ENCODE results near the gene C9orf153. TPM values are rescaled to one million over a fixed set of nuclear protein-coding genes. Genes with fewer than 3 reads are reported as not detected.

Gene C9orf153
- total RNA-seq, 4 donors from 2014 or later, result 0.48 TPM; not detected in 3

GRCh38 chr9:86263876-86264275, 4.4 kb upstream of the C9orf153 start:
- no peaks in the 10 kb centered on the region for H3K4me1 ChIP-seq
- in situ Hi-C loops (cut with MboI; ENCODE audit: low pct_ligation_motif_present in 1 of 4, low pct_unique_long_range_greater_than_20kb in 1 of 4, low sequenced_read_pairs in 3 of 4) (no loop called here), intact Hi-C loops (cut with DNase I; ENCODE audit: low total_unique reads) (no loop called here)
- no peak overlapping the region for H3K4me3 ChIP-seq
- peaks cover 0 to 23% (median 5%) of the 10 kb centered on the region in 4 donors for H3K36me3 ChIP-seq
- H3K27ac ChIP-seq, result no peak overlapping the region
- 89% methylated on average over 6 of the region's 6 CpGs; no CpG with 5 or more reads in 1 of the 2 donors for WGBS, 2 donors (ENCODE audit: low coverage in 1 of 2)
- DNase-seq, result no peak
- H3K27me3 ChIP-seq, result no peaks in the 10 kb centered on the region
- TF ChIP-seq POLR2AphosphoS5 (IDR thresholded peaks at IDR 0.05), result no peak
- no peak for TF ChIP-seq EP300 (IDR thresholded peaks at IDR 0.05; ENCODE audit: low read depth)
- no peak for TF ChIP-seq CTCF (IDR thresholded peaks at IDR 0.05)
- no peak for TF ChIP-seq POLR2A (IDR thresholded peaks at IDR 0.05)
- no peaks in the 10 kb centered on the region for H3K9me3 ChIP-seq

- 95 to 100% methylated on average over 1 to 4 of the region's 4 CpGs for WGBS, 2 donors (ENCODE audit: low coverage in 1 of 2)
- no peak overlapping the region for H3K27ac ChIP-seq
Measured at GRCh38 chr9:86262492-86262891, 3.0 kb upstream of the C9orf153 start.

GRCh38 chr9:86257391-86257790, 2.1 kb downstream of the C9orf153 start:
- intact Hi-C loops (cut with DNase I; ENCODE audit: low total_unique reads) (no loop called here), in situ Hi-C loops (cut with MboI; ENCODE audit: low pct_ligation_motif_present in 1 of 4, low pct_unique_long_range_greater_than_20kb in 1 of 4, low sequenced_read_pairs in 3 of 4) (no loop called here)
- H3K36me3 ChIP-seq, result no peaks in the 10 kb centered on the region
- no peak overlapping the region for H3K4me3 ChIP-seq
- no peak for DNase-seq
- peaks cover 3 to 6% of the 10 kb centered on the region in 2 donors for H3K9me3 ChIP-seq
- H3K4me1 ChIP-seq, result no peaks in the 10 kb centered on the region
- no peaks in the 10 kb centered on the region for H3K27me3 ChIP-seq
- TF ChIP-seq POLR2A (IDR thresholded peaks at IDR 0.05), result no peak
- TF ChIP-seq POLR2AphosphoS5 (IDR thresholded peaks at IDR 0.05), result no peak
- TF ChIP-seq EP300 (IDR thresholded peaks at IDR 0.05; ENCODE audit: low read depth), result no peak
- no peak for TF ChIP-seq CTCF (IDR thresholded peaks at IDR 0.05)
- 94% methylated on average over 2 of the region's 2 CpGs; no CpG with 5 or more reads in 1 of the 2 donors for WGBS, 2 donors (ENCODE audit: low coverage in 1 of 2)
- no peak overlapping the region for H3K27ac ChIP-seq

More at GRCh38 chr9:86262492-86262891, 3.0 kb upstream of the C9orf153 start:
- H3K4me1 ChIP-seq, result no peaks in the 10 kb centered on the region
- TF ChIP-seq POLR2AphosphoS5 (IDR thresholded peaks at IDR 0.05) (no peak), EP300 (IDR thresholded peaks at IDR 0.05; ENCODE audit: low read depth) (no peak), CTCF (IDR thresholded peaks at IDR 0.05) (no peak), POLR2A (IDR thresholded peaks at IDR 0.05) (no peak)
- no peaks in the 10 kb centered on the region for H3K27me3 ChIP-seq
- peaks cover 0 to 23% (median 5%) of the 10 kb centered on the region in 4 donors for H3K36me3 ChIP-seq
- H3K9me3 ChIP-seq, result no peaks in the 10 kb centered on the region
- DNase-seq, result no peak
- in situ Hi-C loops (cut with MboI; ENCODE audit: low pct_ligation_motif_present in 1 of 4, low pct_unique_long_range_greater_than_20kb in 1 of 4, low sequenced_read_pairs in 3 of 4), result no loop called here
- intact Hi-C loops (cut with DNase I; ENCODE audit: low total_unique reads), result no loop called here
- H3K4me3 ChIP-seq, result no peak overlapping the region

GRCh38 chr9:86256653-86257052, 2.8 kb downstream of the C9orf153 start:
- Histone ChIP-seq H3K4me1 (no peaks in the 10 kb centered on the region), H3K9me3 (peaks cover 3 to 7% of the 10 kb centered on the region in 2 donors), H3K27ac (no peak overlapping the region), H3K4me3 (no peak overlapping the region), H3K27me3 (no peaks in the 10 kb centered on the region), H3K36me3 (no peaks in the 10 kb centered on the region)
- in situ Hi-C loops (cut with MboI; ENCODE audit: low pct_ligation_motif_present in 1 of 4, low pct_unique_long_range_greater_than_20kb in 1 of 4, low sequenced_read_pairs in 3 of 4), result no loop called here
- 86 to 100% methylated on average over 2 to 3 of the region's 3 CpGs for WGBS, 2 donors (ENCODE audit: low coverage in 1 of 2)
- DNase-seq, result no peak
- TF ChIP-seq POLR2AphosphoS5 (IDR thresholded peaks at IDR 0.05), result no peak
- intact Hi-C loops (cut with DNase I; ENCODE audit: low total_unique reads), result no loop called here

GRCh38 chr9:86253577-86253976, 5.9 kb downstream of the C9orf153 start:
- Histone ChIP-seq H3K9me3 (peaks cover 3 to 7% of the 10 kb centered on the region in 2 donors), H3K4me1 (no peaks in the 10 kb centered on the region), H3K4me3 (no peak overlapping the region), H3K27ac (no peak overlapping the region), H3K36me3 (no peaks in the 10 kb centered on the region), H3K27me3 (no peaks in the 10 kb centered on the region)
- WGBS, 2 donors (ENCODE audit: low coverage in 1 of 2), result 83 to 99% methylated on average over 1 to 3 of the region's 3 CpGs
- TF ChIP-seq CTCF (IDR thresholded peaks at IDR 0.05), result no peak
- TF ChIP-seq EP300 (IDR thresholded peaks at IDR 0.05; ENCODE audit: low read depth), result no peak
- no peak for TF ChIP-seq POLR2A (IDR thresholded peaks at IDR 0.05)
- TF ChIP-seq POLR2AphosphoS5 (IDR thresholded peaks at IDR 0.05), result no peak
- DNase-seq, result no peak
- intact Hi-C loops (cut with DNase I; ENCODE audit: low total_unique reads), result no loop called here
- in situ Hi-C loops (cut with MboI; ENCODE audit: low pct_ligation_motif_present in 1 of 4, low pct_unique_long_range_greater_than_20kb in 1 of 4, low sequenced_read_pairs in 3 of 4), result no loop called here

All from transverse colon (tissue), 4 donors.